LNCaP clone FGC (cell line): ENCODE data around the gene VAT1L.

Experiments used
- DNase-seq: peaks from one replicate; pipeline ENCODE4 v3.0.0-alpha.2; 2011; ENCODE audit warnings: low read depth
- H3K4me3 ChIP-seq: 2 replicates; pipeline ENCODE4 v1.5.1; 2011; ENCODE audit warnings: mild to moderate bottlenecking, low read depth, low read length, control low read depth
- TF ChIP-seq, protein P1 (sequence below): IDR thresholded peaks from 2 replicates; pipeline ENCODE4 v1.5.1; 2012; ENCODE audit warnings: mild to moderate bottlenecking; ENCODE audit not compliant: control insufficient read depth, insufficient read depth; ENCODE audit errors: extremely low read depth

Gene VAT1L

DNA sequence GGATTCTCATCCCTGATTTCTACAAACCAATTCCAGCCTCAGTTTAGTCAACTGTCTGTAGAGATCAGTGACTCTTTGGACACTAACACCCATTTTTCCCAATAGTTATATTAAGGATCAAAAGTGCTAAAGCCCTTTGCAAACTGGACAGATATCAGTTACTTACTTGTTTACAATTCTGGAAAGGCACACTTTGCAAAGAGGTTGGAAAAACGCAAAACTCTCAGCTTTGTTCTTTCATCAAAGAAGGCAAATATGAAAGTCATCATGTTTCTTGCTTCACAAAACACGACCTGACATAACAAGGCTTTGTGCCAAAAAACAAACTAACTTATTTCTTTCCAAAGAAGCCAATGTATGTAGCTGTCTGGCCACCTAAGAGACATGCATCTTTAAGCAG lies 26.1 kb upstream of the VAT1L start:
- no peak overlapping the region for H3K4me3 ChIP-seq
- DNase-seq, result no peak

DNA sequence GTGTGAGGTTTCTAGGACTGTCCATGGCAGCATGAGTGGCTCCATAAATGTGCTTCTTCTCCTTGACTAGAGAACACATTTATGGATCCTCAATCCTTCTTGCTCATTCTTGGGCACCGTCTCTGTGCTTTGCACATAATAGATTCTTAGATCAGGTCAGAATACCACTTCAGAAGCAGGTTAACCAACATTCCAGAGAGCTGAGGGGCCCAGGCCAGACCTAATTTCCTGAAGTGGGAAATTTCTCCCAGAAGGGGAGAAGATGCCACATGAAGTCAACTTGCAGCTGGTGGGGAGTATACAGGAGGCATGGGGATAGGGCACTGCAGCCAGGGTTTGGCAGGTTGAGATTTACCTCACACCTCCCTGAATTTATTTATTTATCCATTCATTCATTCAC lies 24.4 kb upstream of the VAT1L start:
- TF ChIP-seq, protein P1, sequence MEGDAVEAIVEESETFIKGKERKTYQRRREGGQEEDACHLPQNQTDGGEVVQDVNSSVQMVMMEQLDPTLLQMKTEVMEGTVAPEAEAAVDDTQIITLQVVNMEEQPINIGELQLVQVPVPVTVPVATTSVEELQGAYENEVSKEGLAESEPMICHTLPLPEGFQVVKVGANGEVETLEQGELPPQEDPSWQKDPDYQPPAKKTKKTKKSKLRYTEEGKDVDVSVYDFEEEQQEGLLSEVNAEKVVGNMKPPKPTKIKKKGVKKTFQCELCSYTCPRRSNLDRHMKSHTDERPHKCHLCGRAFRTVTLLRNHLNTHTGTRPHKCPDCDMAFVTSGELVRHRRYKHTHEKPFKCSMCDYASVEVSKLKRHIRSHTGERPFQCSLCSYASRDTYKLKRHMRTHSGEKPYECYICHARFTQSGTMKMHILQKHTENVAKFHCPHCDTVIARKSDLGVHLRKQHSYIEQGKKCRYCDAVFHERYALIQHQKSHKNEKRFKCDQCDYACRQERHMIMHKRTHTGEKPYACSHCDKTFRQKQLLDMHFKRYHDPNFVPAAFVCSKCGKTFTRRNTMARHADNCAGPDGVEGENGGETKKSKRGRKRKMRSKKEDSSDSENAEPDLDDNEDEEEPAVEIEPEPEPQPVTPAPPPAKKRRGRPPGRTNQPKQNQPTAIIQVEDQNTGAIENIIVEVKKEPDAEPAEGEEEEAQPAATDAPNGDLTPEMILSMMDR, result no peak
- no peak overlapping the region for H3K4me3 ChIP-seq
- no peak for DNase-seq

More for the DNA sequence above, 26.1 kb upstream of the VAT1L start:
- TF ChIP-seq, protein P1, result no peak

DNA sequence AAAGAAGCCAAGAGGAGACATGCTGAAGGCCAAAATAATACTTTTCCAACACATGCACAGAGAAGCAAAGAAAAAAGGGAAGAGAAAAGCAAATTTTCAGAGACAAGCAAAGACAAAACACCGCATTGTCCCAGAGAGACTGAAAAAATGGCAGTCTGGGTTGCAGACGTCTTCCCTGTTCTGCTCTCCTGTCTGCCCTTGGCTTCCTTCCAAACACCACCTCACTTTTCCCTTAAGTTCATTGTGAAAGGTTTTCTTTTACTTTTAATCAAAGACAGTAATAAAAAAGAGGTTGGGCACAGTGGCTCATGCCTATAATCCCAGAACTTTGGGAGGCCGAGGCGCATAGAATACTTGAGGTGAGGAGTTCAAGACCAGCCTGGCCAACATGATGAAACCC lies 21.2 kb upstream of the VAT1L start:
- no peak overlapping the region for H3K4me3 ChIP-seq
- TF ChIP-seq, protein P1, result no peak
- DNase-seq, result no peak

DNA sequence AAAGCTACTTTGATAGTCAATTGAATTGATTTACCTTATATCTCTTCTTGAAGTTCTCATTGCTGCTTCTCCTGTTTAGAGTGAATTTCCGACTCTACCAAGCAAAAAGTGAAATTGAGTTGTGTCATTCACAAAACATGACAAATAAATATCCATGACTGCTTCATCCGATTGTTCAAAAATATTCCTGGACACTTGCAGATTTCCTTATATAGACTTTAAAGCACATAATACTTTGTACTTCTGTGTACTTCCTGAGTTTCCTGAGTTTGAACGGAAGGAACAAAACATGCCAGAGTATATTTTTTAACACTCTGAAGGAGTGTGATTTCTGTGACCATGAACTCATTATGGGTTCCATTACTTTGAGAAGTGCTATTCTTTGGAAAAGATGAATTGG lies 20.5 kb upstream of the VAT1L start:
- TF ChIP-seq, protein P1, result no peak
- no peak overlapping the region for H3K4me3 ChIP-seq
- DNase-seq, result no peak

DNA sequence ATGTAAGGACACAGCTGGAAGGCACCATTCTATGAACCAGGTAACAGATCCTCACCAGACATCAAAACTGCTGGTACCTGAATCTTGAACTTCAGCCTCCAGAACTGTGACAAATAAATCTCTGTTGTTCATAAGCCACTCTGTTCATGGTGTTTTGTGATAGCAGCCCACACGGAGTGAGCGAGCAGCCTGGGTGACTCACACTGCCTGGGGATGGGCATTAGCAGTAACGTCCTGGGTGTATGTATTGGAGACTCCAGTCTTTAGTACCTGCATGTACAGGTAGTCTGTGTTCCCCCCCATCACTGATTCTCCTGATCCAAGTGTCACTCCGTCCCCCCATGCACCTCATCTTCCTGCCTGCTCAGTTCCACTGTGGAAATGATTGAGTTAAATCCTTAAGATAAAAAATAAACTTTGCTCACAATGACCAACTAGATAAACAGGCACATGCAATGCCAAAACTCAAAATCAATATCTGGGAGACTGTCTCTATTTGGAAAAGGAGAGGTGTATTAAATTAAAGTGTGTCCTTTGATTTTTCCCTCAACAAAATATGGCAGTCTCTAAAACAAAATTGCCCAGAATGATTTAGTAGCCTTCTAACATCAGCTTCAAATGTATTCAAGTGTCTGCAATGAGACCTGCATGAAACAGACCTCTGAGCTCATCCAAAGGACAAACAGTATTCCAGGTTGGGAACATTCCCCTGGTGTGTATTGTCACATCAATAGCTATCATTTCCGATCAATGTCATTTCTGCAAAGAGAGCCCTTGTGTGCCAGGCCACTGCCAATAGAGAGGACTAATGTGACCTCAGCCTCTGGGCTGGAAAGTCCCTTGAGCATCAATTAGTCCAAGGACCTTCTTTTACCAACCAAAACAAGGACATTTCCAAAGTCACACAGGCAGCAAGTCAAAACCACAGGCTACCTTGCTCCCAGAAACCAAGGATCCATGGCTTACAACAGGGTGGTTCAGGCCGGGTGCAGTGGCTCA lies 12.2 kb upstream of the VAT1L start:
- TF ChIP-seq, protein P1, result no peak
- H3K4me3 ChIP-seq, result no peak overlapping the region
- no peak for DNase-seq

DNA sequence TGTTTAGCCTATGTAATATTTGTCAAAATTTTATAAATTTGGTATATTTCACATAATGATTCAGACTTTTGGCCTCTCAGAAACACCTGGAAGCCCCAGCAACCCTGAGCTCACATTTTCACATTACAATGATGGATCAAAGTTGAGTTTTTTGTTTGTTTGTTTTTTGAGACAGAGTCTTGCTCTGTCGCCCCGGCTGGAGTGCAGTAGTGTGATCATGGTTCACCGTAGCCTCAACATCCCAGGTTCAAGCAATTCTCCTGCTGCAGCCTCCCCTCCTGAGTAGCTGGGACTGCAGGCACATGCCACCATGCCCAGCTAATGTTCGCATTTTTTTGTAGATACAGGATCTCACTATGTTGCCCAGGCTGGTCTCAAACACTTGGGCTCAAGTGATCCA lies 10.6 kb upstream of the VAT1L start:
- TF ChIP-seq, protein P1, result no peak

DNA sequence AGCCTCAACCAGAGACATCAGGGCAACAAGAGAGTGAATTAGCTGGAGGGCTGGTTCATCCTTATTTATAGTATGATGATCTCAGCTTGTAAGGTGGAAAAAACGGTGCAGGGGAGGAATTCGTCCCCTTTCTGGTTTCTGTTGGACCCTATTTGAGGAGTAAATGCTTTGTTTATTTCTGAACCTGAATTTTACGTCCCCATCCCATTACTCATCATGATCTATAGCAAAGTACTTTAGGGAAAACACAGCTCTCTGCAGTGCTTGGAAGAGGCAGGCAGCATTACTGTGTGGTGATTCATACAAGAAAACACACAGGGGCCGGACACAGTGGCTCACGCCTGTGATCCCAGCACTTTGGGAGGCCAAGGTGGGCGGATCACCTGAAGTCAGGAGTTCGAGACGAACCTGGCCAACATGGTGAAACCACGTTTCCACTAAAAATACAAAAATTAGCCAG lies 8.0 kb upstream of the VAT1L start:
- H3K4me3 ChIP-seq, result no peak overlapping the region
- TF ChIP-seq, protein P1, result no peak
- no peak for DNase-seq

More for the DNA sequence above, 10.6 kb upstream of the VAT1L start:
- no peak overlapping the region for H3K4me3 ChIP-seq
- DNase-seq, result no peak
